Mucosa of descending colon (tissue), 3 donors: ENCODE measurements around the gene MFAP5. TPM values are rescaled to one million over a fixed set of nuclear protein-coding genes. Genes with fewer than 3 reads are reported as not detected.
"Not testable (repeated sequence)": the region's sequence is repeated elsewhere in the genome, so short reads cannot be mapped to it uniquely, and the experiment has no call there.

ENCODE experiments used
- ATAC-seq: fragments of 200-7000 bp; cut with Tn5 transposase; one replicate; pipeline ENCODE4 v1.9.1; 2020; ENCODE audit warnings: mild to moderate bottlenecking, moderate library complexity
- DNase-seq, 3 donors: peaks; one replicate each; pipeline ENCODE4 v3.0.0-alpha.2; 2020
- H3K36me3 ChIP-seq: fragments of 200-600 bp; one replicate; pipeline ENCODE4 v1.8.0; 2021; ENCODE audit warnings: low read depth, mild to moderate bottlenecking
- H3K4me1 ChIP-seq: fragments of 200-600 bp; one replicate; pipeline ENCODE4 v1.8.0; 2021; ENCODE audit warnings: low read depth, mild to moderate bottlenecking
- H3K4me3 ChIP-seq: fragments of 200-600 bp; one replicate; pipeline ENCODE4 v1.8.0; 2021; ENCODE audit warnings: mild to moderate bottlenecking
- H3K9me3 ChIP-seq: fragments of 200-600 bp; one replicate; pipeline ENCODE4 v1.8.0; 2021; ENCODE audit warnings: mild to moderate bottlenecking
- intact Hi-C, 2 donors: fragments of 100-400 bp; cut with DNase I in 1 of 2; cut with micrococcal nuclease in 1 of 2; formaldehyde crosslinking; loops; one replicate each; pipeline versions ENCODE4 v1.11.0 to v1.11.1; 2022; cut with DNase I, micrococcal nuclease
- total RNA-seq, 3 donors: library from RNA; stranded (reverse); fragmentation: NEBNext Ultra II Directional in 2 of 3; extraction: Animal tissue kit (Norgen Biotek cat#: 25700) in 2 of 3; gene quantifications; one replicate each; pipeline versions ENCODE4 v1.2.1 to v1.2.4, GENCODE V29; 2021 to 2023
- TF ChIP-seq, protein P1 (sequence below): fragments of 200-600 bp; IDR thresholded peaks from one replicate; pipeline ENCODE4 v1.8.0; 2022; ENCODE audit warnings: antibody characterized with exemption, mild to moderate bottlenecking
- donor health status: DM: no; HTN: no; CAD: no; lungs with moderate emphysema.
- donor health status: DM: no; HTN: no; CAD: no.
- donor health status: DM: no; HTN: yes; CAD: no.

Gene MFAP5
- total RNA-seq, 3 donors from 2014 or later: 10.7 to 43.1 (median 25.0) TPM

DNA sequence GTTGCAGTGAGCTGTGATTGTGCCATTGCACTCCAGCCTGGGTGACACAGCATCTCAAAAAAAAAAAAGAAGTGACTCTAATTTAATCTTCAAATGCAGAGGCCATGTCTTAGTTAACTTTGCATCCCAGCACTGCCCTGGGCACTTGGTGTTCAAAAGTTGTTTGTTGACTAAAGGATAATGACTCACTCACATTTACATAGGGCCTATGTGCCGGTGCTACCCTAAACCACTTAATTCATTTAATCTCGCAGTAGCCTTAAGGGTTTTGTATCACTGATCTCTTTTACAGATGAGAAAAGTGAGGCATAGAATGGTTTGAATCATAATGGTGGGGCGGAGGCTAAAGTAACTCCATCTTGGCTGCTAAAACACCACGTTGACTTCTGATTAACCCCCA lies 23.7 kb downstream of the MFAP5 start:
- ATAC-seq: no peak
- no peak overlapping the region for H3K4me3 ChIP-seq
- H3K4me1 ChIP-seq: no peaks in the 10 kb centered on the region
- H3K36me3 ChIP-seq: no peaks in the 10 kb centered on the region
- DNase-seq: no peak
- intact Hi-C loops: no loop called here
- H3K9me3 ChIP-seq: no peaks in the 10 kb centered on the region
- TF ChIP-seq, protein P1, sequence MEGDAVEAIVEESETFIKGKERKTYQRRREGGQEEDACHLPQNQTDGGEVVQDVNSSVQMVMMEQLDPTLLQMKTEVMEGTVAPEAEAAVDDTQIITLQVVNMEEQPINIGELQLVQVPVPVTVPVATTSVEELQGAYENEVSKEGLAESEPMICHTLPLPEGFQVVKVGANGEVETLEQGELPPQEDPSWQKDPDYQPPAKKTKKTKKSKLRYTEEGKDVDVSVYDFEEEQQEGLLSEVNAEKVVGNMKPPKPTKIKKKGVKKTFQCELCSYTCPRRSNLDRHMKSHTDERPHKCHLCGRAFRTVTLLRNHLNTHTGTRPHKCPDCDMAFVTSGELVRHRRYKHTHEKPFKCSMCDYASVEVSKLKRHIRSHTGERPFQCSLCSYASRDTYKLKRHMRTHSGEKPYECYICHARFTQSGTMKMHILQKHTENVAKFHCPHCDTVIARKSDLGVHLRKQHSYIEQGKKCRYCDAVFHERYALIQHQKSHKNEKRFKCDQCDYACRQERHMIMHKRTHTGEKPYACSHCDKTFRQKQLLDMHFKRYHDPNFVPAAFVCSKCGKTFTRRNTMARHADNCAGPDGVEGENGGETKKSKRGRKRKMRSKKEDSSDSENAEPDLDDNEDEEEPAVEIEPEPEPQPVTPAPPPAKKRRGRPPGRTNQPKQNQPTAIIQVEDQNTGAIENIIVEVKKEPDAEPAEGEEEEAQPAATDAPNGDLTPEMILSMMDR: no peak

DNA sequence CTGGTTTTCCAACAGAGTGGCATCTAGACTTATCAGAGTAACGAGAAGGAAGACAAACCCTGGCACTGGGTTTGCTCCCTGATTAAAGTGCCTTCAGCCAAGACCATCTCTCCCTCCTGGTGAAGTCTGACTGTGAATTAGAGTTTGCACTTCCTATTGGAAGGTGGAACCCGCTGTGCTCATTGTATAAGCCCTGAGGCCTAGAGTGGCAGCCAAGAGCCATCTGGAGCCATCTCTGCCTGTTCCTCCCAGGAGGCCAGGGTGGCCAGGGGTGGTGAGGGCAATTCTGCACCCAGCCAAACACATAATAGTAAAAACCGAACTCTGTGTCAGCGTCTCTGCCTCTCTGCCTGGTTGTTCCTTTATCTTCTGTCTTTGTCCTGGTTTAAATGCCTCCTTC lies 25.0 kb downstream of the MFAP5 start:
- H3K4me3 ChIP-seq: no peak overlapping the region
- no peaks in the 10 kb centered on the region for H3K4me1 ChIP-seq
- H3K36me3 ChIP-seq: no peaks in the 10 kb centered on the region
- TF ChIP-seq, protein P1: no peak
- ATAC-seq: no peak
- intact Hi-C loops: no loop called here
- no peak for DNase-seq
- H3K9me3 ChIP-seq: no peaks in the 10 kb centered on the region

- no peaks in the 10 kb centered on the region for H3K4me1 ChIP-seq
- ATAC-seq (no peak), DNase-seq (no peak)
- intact Hi-C loops: no loop called here
- TF ChIP-seq, protein P1: no peak
- H3K36me3 ChIP-seq: no peaks in the 10 kb centered on the region
- no peak overlapping the region for H3K4me3 ChIP-seq
- H3K9me3 ChIP-seq: no peaks in the 10 kb centered on the region
Measured at GRCh38 chr12:8637244-8637643, 25.4 kb downstream of the MFAP5 start.

GRCh38 chr12:8636581-8636980 lies 26.0 kb downstream of the MFAP5 start:
- ATAC-seq (no peak), DNase-seq (no peak)
- Histone ChIP-seq H3K4me3 (no peak overlapping the region), H3K36me3 (no peaks in the 10 kb centered on the region), H3K9me3 (no peaks in the 10 kb centered on the region), H3K4me1 (no peaks in the 10 kb centered on the region)
- intact Hi-C loops: no loop called here
- TF ChIP-seq, protein P1: no peak

GRCh38 chr12:8636007-8636346 lies 26.6 kb downstream of the MFAP5 start:
- ATAC-seq, H3K4me3 ChIP-seq, H3K9me3 ChIP-seq, intact Hi-C loops, H3K4me1 ChIP-seq, DNase-seq, H3K36me3 ChIP-seq: not testable (repeated sequence)

- ATAC-seq, H3K9me3 ChIP-seq, H3K4me3 ChIP-seq, H3K36me3 ChIP-seq, intact Hi-C loops, DNase-seq, H3K4me1 ChIP-seq: not testable (repeated sequence)
Measured at GRCh38 chr12:8635342-8636006, 27.2 kb downstream of the MFAP5 start.

DNA sequence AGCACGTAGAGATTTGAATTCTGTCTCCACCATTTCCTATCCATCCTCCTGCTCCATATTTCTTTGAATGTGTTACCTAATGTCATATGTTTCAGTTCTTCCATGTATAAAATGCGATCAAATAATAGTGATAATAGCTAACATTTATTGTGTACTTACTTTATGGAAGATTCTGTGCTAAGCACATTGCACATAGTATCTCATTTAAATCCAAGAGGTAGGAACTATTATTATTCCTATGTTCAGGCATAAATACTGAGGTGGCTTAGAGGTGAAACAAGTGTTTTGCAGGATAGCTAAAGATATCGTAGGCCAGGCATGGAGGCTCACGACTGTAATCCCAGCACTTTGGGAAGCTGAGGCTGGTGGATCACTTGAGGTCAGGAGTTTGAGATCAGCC lies 32.5 kb downstream of the MFAP5 start:
- ATAC-seq (no peak), DNase-seq (no peak)
- TF ChIP-seq, protein P1: no peak
- intact Hi-C loops: no loop called here
- Histone ChIP-seq H3K4me3 (no peak overlapping the region), H3K9me3 (no peaks in the 10 kb centered on the region), H3K36me3 (no peaks in the 10 kb centered on the region), H3K4me1 (no peaks in the 10 kb centered on the region)
